GM12874 (cell line): ENCODE data around the gene PRPF40A.

Experiments used
- TF ChIP-seq, protein P1 (sequence below): IDR thresholded peaks from 2 replicates; pipeline ENCODE4 v1.5.1; 2011; ENCODE audit warnings: low read depth, mild to moderate bottlenecking, control low read depth, low read length, moderate library complexity; ENCODE audit not compliant: insufficient read depth

Gene PRPF40A

DNA sequence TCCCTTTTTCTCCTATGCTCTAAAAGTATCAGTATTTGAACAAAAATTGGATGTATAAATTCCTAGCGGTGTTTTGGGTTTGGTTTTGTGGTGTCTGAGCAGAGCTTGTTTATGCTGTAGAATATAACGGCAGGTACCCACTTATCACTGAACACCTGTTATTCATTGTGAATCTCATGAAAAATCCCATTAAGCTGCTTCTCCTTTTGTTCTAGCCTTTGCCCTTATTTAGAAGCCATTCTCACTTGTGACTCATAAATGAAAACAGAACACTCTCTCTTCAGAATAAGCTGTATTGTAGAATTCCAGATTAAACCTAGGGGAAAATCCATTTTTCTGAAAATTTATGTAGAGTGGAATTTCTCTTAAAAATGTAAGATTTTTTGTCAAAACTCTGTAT, 104.0 kb downstream of the PRPF40A start:
- TF ChIP-seq, protein P1, sequence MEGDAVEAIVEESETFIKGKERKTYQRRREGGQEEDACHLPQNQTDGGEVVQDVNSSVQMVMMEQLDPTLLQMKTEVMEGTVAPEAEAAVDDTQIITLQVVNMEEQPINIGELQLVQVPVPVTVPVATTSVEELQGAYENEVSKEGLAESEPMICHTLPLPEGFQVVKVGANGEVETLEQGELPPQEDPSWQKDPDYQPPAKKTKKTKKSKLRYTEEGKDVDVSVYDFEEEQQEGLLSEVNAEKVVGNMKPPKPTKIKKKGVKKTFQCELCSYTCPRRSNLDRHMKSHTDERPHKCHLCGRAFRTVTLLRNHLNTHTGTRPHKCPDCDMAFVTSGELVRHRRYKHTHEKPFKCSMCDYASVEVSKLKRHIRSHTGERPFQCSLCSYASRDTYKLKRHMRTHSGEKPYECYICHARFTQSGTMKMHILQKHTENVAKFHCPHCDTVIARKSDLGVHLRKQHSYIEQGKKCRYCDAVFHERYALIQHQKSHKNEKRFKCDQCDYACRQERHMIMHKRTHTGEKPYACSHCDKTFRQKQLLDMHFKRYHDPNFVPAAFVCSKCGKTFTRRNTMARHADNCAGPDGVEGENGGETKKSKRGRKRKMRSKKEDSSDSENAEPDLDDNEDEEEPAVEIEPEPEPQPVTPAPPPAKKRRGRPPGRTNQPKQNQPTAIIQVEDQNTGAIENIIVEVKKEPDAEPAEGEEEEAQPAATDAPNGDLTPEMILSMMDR, result no peak

DNA sequence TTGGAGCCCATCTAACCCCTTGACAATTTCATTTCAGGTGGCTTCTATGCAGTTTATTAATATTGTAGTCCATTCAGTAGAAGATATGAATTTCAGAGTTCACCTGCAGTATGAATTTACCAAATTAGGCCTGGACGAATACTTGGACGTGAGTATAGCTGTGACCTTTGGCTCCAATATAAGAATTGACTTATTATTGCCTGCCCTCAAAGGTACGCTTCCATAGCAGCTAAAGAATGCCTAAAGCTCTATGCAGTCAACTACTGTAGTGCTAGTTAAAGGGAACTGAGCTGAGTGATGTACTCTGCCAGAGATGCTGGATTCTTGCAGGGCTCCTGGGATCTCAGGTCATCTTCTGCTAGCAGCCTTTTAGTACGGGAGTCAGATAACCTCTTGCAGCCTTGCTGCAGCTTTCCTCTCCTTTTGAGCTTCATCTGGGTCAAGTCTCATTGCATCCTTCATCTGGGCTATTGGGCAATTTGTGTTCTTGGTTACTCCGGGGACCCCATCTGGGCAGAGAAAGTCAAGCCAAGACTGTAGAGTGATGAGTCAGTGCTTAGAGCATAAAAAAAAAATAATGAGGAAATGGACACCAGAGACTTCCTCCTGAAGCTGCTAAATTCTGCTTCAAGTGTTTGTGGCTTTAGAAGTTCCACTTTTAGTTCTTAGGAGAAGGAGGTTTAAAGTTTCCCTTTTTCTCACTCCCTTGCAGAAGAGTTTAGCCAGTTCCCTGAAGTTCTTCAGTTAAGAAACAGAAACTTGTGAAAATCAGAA, 105.6 kb downstream of the PRPF40A start:
- TF ChIP-seq, protein P1, result no peak

DNA sequence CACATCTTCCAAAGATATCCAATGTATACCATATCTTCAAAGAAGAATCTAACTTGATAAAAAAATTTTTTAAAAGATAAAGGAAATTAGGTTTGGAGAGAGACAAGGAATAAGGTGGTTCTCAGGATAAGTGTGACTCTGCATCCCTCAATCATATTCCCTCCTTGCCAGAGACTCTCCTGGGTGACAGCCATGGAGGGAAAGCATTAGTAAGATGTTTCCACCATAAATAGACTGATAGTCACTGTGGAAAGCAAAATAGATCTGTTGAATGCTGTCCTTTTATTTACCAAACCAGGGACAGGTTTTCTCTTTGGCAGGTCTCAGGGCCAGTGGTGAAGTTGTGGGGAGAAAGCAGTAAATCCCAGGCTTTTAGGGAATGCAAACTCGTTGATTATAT, 107.6 kb downstream of the PRPF40A start:
- TF ChIP-seq, protein P1, result no peak

DNA sequence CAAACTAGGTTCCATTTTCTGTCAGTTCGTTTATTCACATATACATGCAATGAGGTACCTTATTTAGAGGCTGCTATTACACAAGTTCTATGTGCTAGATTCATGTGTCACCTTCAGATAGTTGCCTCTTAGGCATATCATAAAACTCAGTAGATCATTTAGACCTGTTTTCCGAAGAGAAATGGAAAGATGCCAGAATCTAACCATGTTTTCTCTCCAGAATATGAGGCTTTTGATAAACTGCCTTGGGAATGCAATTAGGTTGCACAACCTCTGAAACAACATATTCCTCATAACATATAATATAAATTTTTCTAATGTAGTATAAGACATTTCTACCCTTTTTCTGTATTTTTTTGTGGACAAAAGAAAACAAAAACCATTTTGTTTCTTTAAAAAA, 108.1 kb downstream of the PRPF40A start:
- TF ChIP-seq, protein P1, result no peak

DNA sequence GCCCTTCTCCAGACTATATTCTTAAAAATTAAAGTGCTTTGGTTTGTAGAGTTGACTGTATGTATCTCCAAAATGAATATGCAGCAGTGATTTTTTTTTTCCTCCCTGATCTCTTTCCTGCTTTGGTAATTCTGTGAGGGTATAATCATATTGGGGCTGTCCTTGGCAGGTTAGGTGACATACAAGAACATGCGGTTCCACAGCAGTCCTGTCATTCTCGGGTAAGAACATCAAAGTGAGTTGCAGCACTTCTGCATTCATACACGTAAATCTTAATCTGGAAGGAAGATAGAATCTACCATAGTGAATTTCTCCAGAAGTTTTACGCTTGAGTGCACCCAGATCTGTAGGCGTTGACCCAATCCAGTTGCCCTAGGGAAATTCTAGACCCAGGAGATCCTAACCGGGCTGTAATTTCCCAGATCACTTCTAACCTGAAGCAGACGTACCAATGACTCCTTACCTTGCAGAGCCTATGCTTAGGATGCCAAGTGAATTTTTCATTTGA, 109.4 kb downstream of the PRPF40A start:
- TF ChIP-seq, protein P1, result no peak

DNA sequence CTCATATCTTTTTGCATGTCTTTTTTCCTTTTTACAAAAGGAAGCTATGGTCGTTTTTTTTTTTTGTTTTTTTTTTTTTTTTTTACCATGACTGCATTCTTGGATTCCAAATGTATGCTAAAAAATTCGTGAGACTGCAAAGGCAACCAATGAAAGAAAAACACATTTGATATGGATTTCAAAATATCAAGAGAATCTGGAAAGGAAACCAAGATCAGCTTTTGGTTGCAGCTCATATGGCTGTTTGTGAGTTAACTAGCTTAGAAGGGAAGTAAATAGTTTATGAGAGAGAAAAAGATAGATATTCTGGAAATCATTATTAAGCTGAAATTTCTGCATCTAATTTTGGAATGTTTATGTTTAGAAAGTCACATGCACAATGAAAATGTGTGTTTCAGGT, 110.3 kb downstream of the PRPF40A start:
- TF ChIP-seq, protein P1, result no peak

DNA sequence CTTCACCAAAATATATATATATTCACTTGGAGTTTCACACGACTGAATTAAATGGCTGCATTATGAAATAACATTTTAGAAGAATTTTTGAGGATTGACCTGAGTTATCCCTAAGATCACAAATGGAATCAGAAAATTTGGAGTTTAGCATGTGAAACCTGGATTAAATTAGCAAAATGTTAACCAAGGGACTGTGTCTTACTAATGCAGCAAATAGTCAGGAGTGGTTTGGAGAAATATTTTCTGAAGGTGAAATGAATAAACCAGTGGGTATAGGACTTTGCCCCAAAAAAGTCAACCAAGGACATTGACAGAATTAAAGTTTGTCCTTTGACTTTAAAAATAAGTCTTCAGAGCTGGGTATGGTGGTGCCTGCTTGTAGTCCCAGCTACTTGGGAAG, 111.2 kb downstream of the PRPF40A start:
- TF ChIP-seq, protein P1, result no peak
